GM18511 (cell line): Measurements from ENCODE around the gene FNDC1.

Experiments used
- ATAC-seq: cut with Tn5 transposase; IDR thresholded peaks from one replicate; pipeline ENCODE4 v1.9.1; 2021; ENCODE audit warnings: mild to moderate bottlenecking, moderate library complexity; ENCODE audit not compliant: unreplicated experiment

FNDC1 gene

GRCh38 chr6:159303784-159304183, 134.6 kb downstream of the FNDC1 start:
- no peak for ATAC-seq

GRCh38 chr6:159304641-159305040, 135.4 kb downstream of the FNDC1 start:
- ATAC-seq = no peak

GRCh38 chr6:159305159-159305558, 136.0 kb downstream of the FNDC1 start:
- no peak for ATAC-seq

GRCh38 chr6:159305804-159306537, 136.8 kb downstream of the FNDC1 start:
- no peak for ATAC-seq

GRCh38 chr6:159307246-159307790, 138.1 kb downstream of the FNDC1 start:
- ATAC-seq = no peak

- ATAC-seq = no peak
These were observed 139.0 kb downstream of the FNDC1 start for GRCh38 chr6:159308198-159308597.

GRCh38 chr6:159309723-159310122, 140.5 kb downstream of the FNDC1 start:
- no peak for ATAC-seq

- ATAC-seq = no peak
These were observed 142.4 kb downstream of the FNDC1 start for GRCh38 chr6:159311618-159312017.

- ATAC-seq = no peak
These were observed 143.0 kb downstream of the FNDC1 start for GRCh38 chr6:159312206-159312605.

- no peak for ATAC-seq
These were observed 143.8 kb downstream of the FNDC1 start for GRCh38 chr6:159313018-159313417.

- no peak for ATAC-seq
These were observed 146.4 kb downstream of the FNDC1 start for GRCh38 chr6:159315562-159315961.

- ATAC-seq = no peak
These were observed 148.2 kb downstream of the FNDC1 start for GRCh38 chr6:159317430-159317829.

GRCh38 chr6:159321267-159321666, 152.1 kb downstream of the FNDC1 start:
- no peak for ATAC-seq
